Tibial nerve (tissue), 4 donors: ENCODE measurements around the gene ATP8A1.

Experiments used
- EP300 ChIP-seq, 2 donors: sonication (generic); formaldehyde crosslinking; IDR thresholded peaks; one replicate each; pipeline ENCODE4 v1.6.1; 2017; ENCODE audit warnings: antibody characterized with exemption in 2 of 2, mild to moderate bottlenecking in 1 of 2
- POLR2A ChIP-seq, 2 donors: fragments of 450-650 bp; IDR thresholded peaks; one replicate each; pipeline ENCODE4 v1.6.1; 2017; ENCODE audit warnings: antibody characterized with exemption in 2 of 2, mild to moderate bottlenecking in 2 of 2, moderate library complexity in 2 of 2
- TF ChIP-seq, protein P1 (sequence below), 5 experiments: fragments of 200-600 bp in 3 of 5; fragments of 450-650 bp in 2 of 5; sonication (generic) in 3 of 5; IDR thresholded peaks; one replicate each; pipeline ENCODE4 v1.5.1; 2016 to 2019; ENCODE audit warnings: antibody characterized with exemption in 5 of 5, mild to moderate bottlenecking in 3 of 5, moderate library complexity in 2 of 5

DNA sequence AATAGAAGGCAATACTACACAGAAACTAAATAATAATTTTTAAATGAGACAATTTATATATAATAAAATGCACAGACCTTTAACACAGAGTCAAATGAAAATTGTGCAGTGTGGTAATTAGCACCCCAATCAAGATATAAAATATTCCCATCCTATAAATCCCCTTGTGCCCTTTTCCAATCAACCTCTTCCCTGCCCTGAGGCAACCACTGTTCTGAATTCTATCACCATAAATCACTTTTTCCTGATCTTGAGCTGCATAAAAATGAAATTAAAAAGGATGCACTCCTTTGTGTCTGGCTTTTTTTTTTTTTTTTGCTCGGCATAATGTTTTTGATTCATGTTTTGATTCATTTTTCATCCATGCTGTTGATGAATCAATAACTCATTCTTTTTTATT lies 107.0 kb downstream of the ATP8A1 start:
- TF ChIP-seq, protein P1, sequence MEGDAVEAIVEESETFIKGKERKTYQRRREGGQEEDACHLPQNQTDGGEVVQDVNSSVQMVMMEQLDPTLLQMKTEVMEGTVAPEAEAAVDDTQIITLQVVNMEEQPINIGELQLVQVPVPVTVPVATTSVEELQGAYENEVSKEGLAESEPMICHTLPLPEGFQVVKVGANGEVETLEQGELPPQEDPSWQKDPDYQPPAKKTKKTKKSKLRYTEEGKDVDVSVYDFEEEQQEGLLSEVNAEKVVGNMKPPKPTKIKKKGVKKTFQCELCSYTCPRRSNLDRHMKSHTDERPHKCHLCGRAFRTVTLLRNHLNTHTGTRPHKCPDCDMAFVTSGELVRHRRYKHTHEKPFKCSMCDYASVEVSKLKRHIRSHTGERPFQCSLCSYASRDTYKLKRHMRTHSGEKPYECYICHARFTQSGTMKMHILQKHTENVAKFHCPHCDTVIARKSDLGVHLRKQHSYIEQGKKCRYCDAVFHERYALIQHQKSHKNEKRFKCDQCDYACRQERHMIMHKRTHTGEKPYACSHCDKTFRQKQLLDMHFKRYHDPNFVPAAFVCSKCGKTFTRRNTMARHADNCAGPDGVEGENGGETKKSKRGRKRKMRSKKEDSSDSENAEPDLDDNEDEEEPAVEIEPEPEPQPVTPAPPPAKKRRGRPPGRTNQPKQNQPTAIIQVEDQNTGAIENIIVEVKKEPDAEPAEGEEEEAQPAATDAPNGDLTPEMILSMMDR (IDR thresholded peaks at IDR 0.05): no peak
- TF ChIP-seq POLR2A (IDR thresholded peaks at IDR 0.05) (no peak), EP300 (IDR thresholded peaks at IDR 0.05) (no peak)
